Activated CD8-positive, alpha-beta T cell treated with anti-CD3 and anti-CD28 coated beads for 36 hours (primary cell): ENCODE results near the gene CDK10. TPM values are rescaled to one million over a fixed set of nuclear protein-coding genes. Genes with fewer than 3 reads are reported as not detected.

Experiments
- ATAC-seq: fragments of 200-7000 bp; cut with Tn5 transposase; one replicate; pipeline ENCODE4 v1.10.0; 2021; ENCODE audit warnings: mild to moderate bottlenecking, moderate library complexity
- CTCF ChIA-PET: fragments of 350-600 bp; sonication (Branson Sonifier 250); formaldehyde crosslinking; loops from one replicate; lab custom pipeline; 2021; ENCODE audit warnings: antibody characterized with exemption; lab: Charles Lee
- POLR2A ChIA-PET: fragments of 350-600 bp; sonication (Branson Sonifier 250); formaldehyde crosslinking; loops from one replicate; lab custom pipeline; 2021; ENCODE audit warnings: antibody characterized with exemption; lab: Charles Lee
- DNase-seq: peaks from one replicate; pipeline ENCODE4 v3.0.0-alpha.2; 2020
- H3K27ac Mint-ChIP-seq: one replicate; pipeline ENCODE4 v1.8.0; 2021; ENCODE audit warnings: mild to moderate bottlenecking, mixed read lengths
- H3K27me3 Mint-ChIP-seq: one replicate; pipeline ENCODE4 v1.8.0; 2021; ENCODE audit warnings: mixed read lengths
- H3K36me3 Mint-ChIP-seq: one replicate; pipeline ENCODE4 v1.8.0; 2021; ENCODE audit warnings: low read depth, mixed read lengths
- H3K4me1 Mint-ChIP-seq: one replicate; pipeline ENCODE4 v1.8.0; 2021; ENCODE audit warnings: low read depth, mixed read lengths
- H3K4me3 Mint-ChIP-seq: one replicate; pipeline ENCODE4 v1.8.0; 2021; ENCODE audit warnings: mild to moderate bottlenecking, moderate library complexity, mixed read lengths
- H3K9me3 Mint-ChIP-seq: one replicate; pipeline ENCODE4 v1.8.0; 2021; ENCODE audit warnings: mixed read lengths
- CTCF ChIP-seq: fragments of 200-600 bp; IDR thresholded peaks from one replicate; pipeline ENCODE4 v1.8.0; 2022; ENCODE audit warnings: antibody characterized with exemption, mild to moderate bottlenecking
- intact Hi-C: fragments of 100-400 bp; cut with micrococcal nuclease; formaldehyde crosslinking; loops from one replicate; pipeline ENCODE4 v1.10.0; 2022
- total RNA-seq, 2 experiments: library from RNA; stranded (reverse); gene quantifications; one replicate each; pipeline ENCODE4 v1.2.3, GENCODE V29; 2021

Gene CDK10
- total RNA-seq, 2 experiments from 2014 or later: 85.8 to 98.6 TPM

- Mint-ChIP-seq H3K27ac (peak within 1 kb of the TSS; percentile 86), H3K9me3 (no peaks in the 10 kb centered on the region), H3K4me3 (peak within 1 kb of the TSS; percentile 82), H3K4me1 (peaks cover 43% of the 10 kb centered on the region), H3K27me3 (no peaks in the 10 kb centered on the region), H3K36me3 (peaks cover 38% of the 10 kb centered on the region)
- POLR2A ChIA-PET: interaction anchor here (0.8 to 2.2 kb wide), 6 partner anchors 10 to 157 kb away, joined by 3 to 8 read pairs (median 4); no protein-coding TSS in a partner anchor
- TF ChIP-seq CTCF: no peak
- CTCF ChIA-PET: no interaction called here
- ATAC-seq: peak; percentile 51
- intact Hi-C loops: no loop called here
- DNase-seq: peak; percentile 89
Observed at GRCh38 chr16:89720813-89721545, 34.5 kb downstream of the CDK10 start, which contains the start of the genes VPS9D1 and ZNF276. TSS of gene VPS9D1 (minus strand) at chr16:89720898. CDS start at chr16:89720861, 37 bp downstream. TSS of gene ZNF276 (plus strand) at chr16:89721537. CDS start at chr16:89721641, 104 bp downstream.

- Mint-ChIP-seq H3K4me1 (peaks cover 44% of the 10 kb centered on the region), H3K4me3 (peak overlapping the region; percentile 82), H3K9me3 (no peaks in the 10 kb centered on the region), H3K36me3 (peaks cover 32% of the 10 kb centered on the region), H3K27me3 (no peaks in the 10 kb centered on the region), H3K27ac (peak overlapping the region; percentile 86)
- TF ChIP-seq CTCF: no peak
- intact Hi-C loops: no loop called here
- DNase-seq: peak; percentile 85
- CTCF ChIA-PET: interaction anchor here (1.0 to 1.7 kb wide), 3 partner anchors 8 to 140 kb away, joined by 3 to 5 read pairs (median 5); no protein-coding TSS in a partner anchor
- POLR2A ChIA-PET: interaction anchor here (0.7 to 3.6 kb wide), 3 partner anchors 10 to 17 kb away, joined by 4 to 23 read pairs (median 18); no protein-coding TSS in a partner anchor
- peak; percentile 17 for ATAC-seq
Observed at GRCh38 chr16:89721546-89722391, 35.3 kb downstream of the CDK10 start.

GRCh38 chr16:89722392-89723278 lies 36.1 kb downstream of the CDK10 start:
- ChIA-PET POLR2A (interaction anchor here (0.5 to 3.6 kb wide), 14 partner anchors 8 to 138 kb away, joined by 3 to 23 read pairs (median 5); partner anchors contain the start of gene CDK10), CTCF (interaction anchor here (1.0 to 3.4 kb wide), 5 partner anchors 9 to 139 kb away, joined by 3 to 20 read pairs (median 5); no protein-coding TSS in a partner anchor)
- Mint-ChIP-seq H3K9me3 (no peaks in the 10 kb centered on the region), H3K4me3 (peak overlapping the region; percentile 82), H3K36me3 (peaks cover 35% of the 10 kb centered on the region), H3K4me1 (peaks cover 51% of the 10 kb centered on the region), H3K27me3 (no peaks in the 10 kb centered on the region), H3K27ac (peak overlapping the region; percentile 86)
- DNase-seq: peak; percentile 87
- TF ChIP-seq CTCF: no peak
- intact Hi-C loops: no loop called here
- ATAC-seq: peak; percentile 45
